Pulmonary artery endothelial cell (primary cell): ENCODE measurements around the gene NUP98. TPM values are rescaled to one million over a fixed set of nuclear protein-coding genes. Genes with fewer than 3 reads are reported as not detected.

Experiments
- DNase-seq: peaks from one replicate; pipeline ENCODE4 v3.0.0-alpha.2; 2011; ENCODE audit warnings: low read depth, low spot score
- total RNA-seq: library from RNA; depleted of rRNA; stranded (reverse); fragments of >200 nt; gene quantifications from 2 replicates; pipeline ENCODE4 v1.2.3, GENCODE V29; 2014

Gene NUP98
- 104 and 165 TPM in 2 replicates for total RNA-seq

GRCh38 chr11:3797329-3798090, at the start of gene NUP98:
NUP98 (minus strand) TSS chr11:3797554; CDS start chr11:3782117, 15,437 bp downstream.
- DNase-seq: peak; percentile 100

- no peak for DNase-seq
Measured at GRCh38 chr11:3845670-3846069, 48.3 kb upstream of the NUP98 start.

- DNase-seq: no peak
Measured at GRCh38 chr11:3845246-3845645, 47.9 kb upstream of the NUP98 start.

- no peak for DNase-seq
Measured at GRCh38 chr11:3843326-3843725, 46.0 kb upstream of the NUP98 start.

GRCh38 chr11:3841426-3842350, 44.3 kb upstream of the NUP98 start:
- peak; percentile 61 for DNase-seq

- DNase-seq: peak; percentile 20
Measured at GRCh38 chr11:3840870-3841425, 43.6 kb upstream of the NUP98 start, which contains the start of gene RHOG. RHOG (minus strand) TSS chr11:3840959; CDS start chr11:3828138, 12,821 bp downstream.

GRCh38 chr11:3840004-3840869, 42.9 kb upstream of the NUP98 start:
- DNase-seq: no peak

GRCh38 chr11:3838504-3838903, 41.1 kb upstream of the NUP98 start:
- DNase-seq: no peak

- no peak for DNase-seq
Measured at GRCh38 chr11:3837793-3838192, 40.4 kb upstream of the NUP98 start.

GRCh38 chr11:3836903-3837302, 39.5 kb upstream of the NUP98 start:
- no peak for DNase-seq

- no peak for DNase-seq
Measured at GRCh38 chr11:3835751-3836150, 38.4 kb upstream of the NUP98 start.

GRCh38 chr11:3834664-3835461, 37.5 kb upstream of the NUP98 start:
- DNase-seq: no peak

- no peak for DNase-seq
Measured at GRCh38 chr11:3834349-3834663, 37.0 kb upstream of the NUP98 start.

GRCh38 chr11:3833449-3833848, 36.1 kb upstream of the NUP98 start:
- no peak for DNase-seq

GRCh38 chr11:3832816-3833215, 35.5 kb upstream of the NUP98 start:
- DNase-seq: no peak

- no peak for DNase-seq
Measured at GRCh38 chr11:3831378-3832239, 34.3 kb upstream of the NUP98 start.

GRCh38 chr11:3830730-3831129, 33.4 kb upstream of the NUP98 start:
- DNase-seq: no peak

- DNase-seq: no peak
Measured at GRCh38 chr11:3830088-3830487, 32.7 kb upstream of the NUP98 start.

GRCh38 chr11:3827434-3828186, 30.3 kb upstream of the NUP98 start:
- DNase-seq: no peak
